Omental fat pad (tissue), 4 donors: ENCODE measurements around the gene DCBLD2. TPM values are rescaled to one million over a fixed set of nuclear protein-coding genes. Genes with fewer than 3 reads are reported as not detected.

Source experiments
- ATAC-seq: fragments of 150-250 bp; one replicate; pipeline ENCODE4 v1.9.1; 2016; ENCODE audit warnings: mild to moderate bottlenecking, moderate library complexity; ENCODE audit not compliant: low FRiP score
- DNase-seq: peaks from one replicate; pipeline ENCODE4 v3.0.0-alpha.2; 2019; ENCODE audit warnings: low spot score
- CTCF ChIP-seq, 3 donors: fragments of 450-650 bp; IDR thresholded peaks; one replicate each; pipeline ENCODE4 v1.5.1; 2016 to 2017; ENCODE audit warnings: antibody characterized with exemption in 3 of 3, mild to moderate bottlenecking in 3 of 3, moderate library complexity in 2 of 3
- total RNA-seq, 4 donors: library from RNA; depleted of rRNA; stranded (reverse); fragments of >200 nt; gene quantifications; one replicate each; pipeline ENCODE4 v1.1.0, GENCODE V29; 2016

DCBLD2 gene
- total RNA-seq, result 10 to 100 TPM; 25.5 to 40.1 (median 33.0) TPM

- DNase-seq (peak; percentile 74), ATAC-seq (peak; percentile 99)
- TF ChIP-seq CTCF (IDR thresholded peaks at IDR 0.05), result no peak
Measured at GRCh38 chr3:98901392-98902350, at the start of gene DCBLD2. DCBLD2 (minus strand) TSS chr3:98901695; CDS start chr3:98901326, 369 bp downstream.

GRCh38 chr3:98945666-98946065, 44.2 kb upstream of the DCBLD2 start:
- no peak for DNase-seq
- ATAC-seq, result no peak
- TF ChIP-seq CTCF (IDR thresholded peaks at IDR 0.05), result no peak

- ATAC-seq (peak; percentile 73), DNase-seq (no peak)
- no peak for TF ChIP-seq CTCF (IDR thresholded peaks at IDR 0.05)
Measured at GRCh38 chr3:98945101-98945524, 43.6 kb upstream of the DCBLD2 start.

- ATAC-seq (no peak), DNase-seq (no peak)
- TF ChIP-seq CTCF (IDR thresholded peaks at IDR 0.05), result no peak
Measured at GRCh38 chr3:98930413-98930812, 28.9 kb upstream of the DCBLD2 start.

GRCh38 chr3:98921957-98922356, 20.5 kb upstream of the DCBLD2 start:
- no peak for TF ChIP-seq CTCF (IDR thresholded peaks at IDR 0.05)
- no peak for ATAC-seq
- no peak for DNase-seq

- DNase-seq (no peak), ATAC-seq (no peak)
- TF ChIP-seq CTCF (IDR thresholded peaks at IDR 0.05), result no peak
Measured at GRCh38 chr3:98920166-98920565, 18.7 kb upstream of the DCBLD2 start.

- DNase-seq (no peak), ATAC-seq (no peak)
- TF ChIP-seq CTCF (IDR thresholded peaks at IDR 0.05), result no peak
Measured at GRCh38 chr3:98918586-98918985, 17.1 kb upstream of the DCBLD2 start.
